H9 (cell line): Measurements from ENCODE around the gene FBN2. TPM values are rescaled to one million over a fixed set of nuclear protein-coding genes. Genes with fewer than 3 reads are reported as not detected.

ENCODE experiments used
- DNase-seq: peaks from one replicate; pipeline ENCODE4 v3.0.0-alpha.2; 2017
- H2AFZ ChIP-seq: one replicate; pipeline ENCODE4 v1.6.1; 2013; ENCODE audit warnings: mild to moderate bottlenecking, low read length, control low read depth, moderate library complexity
- H2AK5ac ChIP-seq: 2 replicates; pipeline ENCODE4 v1.6.1; 2013; ENCODE audit warnings: low read length, control low read depth, mixed read lengths; ENCODE audit not compliant: insufficient read length
- H2BK120ac ChIP-seq: one replicate; pipeline ENCODE4 v1.6.1; 2013; ENCODE audit warnings: low read depth, mild to moderate bottlenecking, low read length, control low read depth, inconsistent platforms; ENCODE audit not compliant: poor library complexity, severe bottlenecking
- H2BK12ac ChIP-seq: 2 replicates; pipeline ENCODE4 v1.6.1; 2013; ENCODE audit warnings: low read length, control low read depth, mixed read lengths, low read depth; ENCODE audit not compliant: insufficient read length
- H2BK15ac ChIP-seq: 2 replicates; pipeline ENCODE4 v1.6.1; 2013; ENCODE audit warnings: low read depth, low read length, control low read depth
- H2BK20ac ChIP-seq: one replicate; pipeline ENCODE4 v1.6.1; 2013; ENCODE audit warnings: low read depth, mild to moderate bottlenecking, low read length, control low read depth, inconsistent platforms; ENCODE audit not compliant: poor library complexity, severe bottlenecking
- H2BK5ac ChIP-seq: 2 replicates; pipeline ENCODE4 v1.6.1; 2013; ENCODE audit warnings: low read length, control low read depth, mixed read lengths; ENCODE audit not compliant: insufficient read length
- H3K14ac ChIP-seq: 2 replicates; pipeline ENCODE4 v1.6.1; 2013; ENCODE audit warnings: low read length, control low read depth; ENCODE audit not compliant: insufficient read depth
- H3K18ac ChIP-seq: 2 replicates; pipeline ENCODE4 v1.6.1; 2013; ENCODE audit warnings: low read depth, mild to moderate bottlenecking, mixed read lengths, low read length, control low read depth; ENCODE audit not compliant: insufficient read length
- H3K23ac ChIP-seq: 2 replicates; pipeline ENCODE4 v1.6.1; 2013; ENCODE audit warnings: low read length, control low read depth, mixed read lengths, low read depth; ENCODE audit not compliant: insufficient read length
- H3K23me2 ChIP-seq: 2 replicates; pipeline ENCODE4 v1.6.1; 2013; ENCODE audit warnings: low read depth, mild to moderate bottlenecking, mixed read lengths, low read length, control low read depth; ENCODE audit not compliant: insufficient read length, poor library complexity, severe bottlenecking
- H3K27ac ChIP-seq: 2 replicates; pipeline ENCODE4 v1.5.1; 2013; ENCODE audit warnings: low read length, control low read depth, mixed read lengths, low read depth; ENCODE audit not compliant: insufficient read length
- H3K27me3 ChIP-seq: 2 replicates; pipeline ENCODE4 v1.6.1; 2013; ENCODE audit warnings: low read length, control low read depth, inconsistent platforms; ENCODE audit not compliant: insufficient read depth
- H3K4ac ChIP-seq: 2 replicates; pipeline ENCODE4 v1.6.1; 2013; ENCODE audit warnings: low read depth, mild to moderate bottlenecking, control low read depth, inconsistent platforms, low read length, moderate library complexity
- H3K4me1 ChIP-seq: 2 replicates; pipeline ENCODE4 v1.6.1; 2013; ENCODE audit warnings: low read length, control low read depth, inconsistent platforms; ENCODE audit not compliant: insufficient read depth
- H3K4me2 ChIP-seq: 2 replicates; pipeline ENCODE4 v1.6.1; 2013; ENCODE audit warnings: low read length, control low read depth, mixed read lengths; ENCODE audit not compliant: insufficient read length, insufficient read depth
- H3K56ac ChIP-seq: 2 replicates; pipeline ENCODE4 v1.6.1; 2013; ENCODE audit warnings: low read depth, mild to moderate bottlenecking, mixed read lengths, low read length, control low read depth; ENCODE audit not compliant: insufficient read length
- H3K79me1 ChIP-seq: 2 replicates; pipeline ENCODE4 v1.6.1; 2013; ENCODE audit warnings: low read depth, mild to moderate bottlenecking, moderate library complexity, low read length, control low read depth, inconsistent platforms; ENCODE audit not compliant: insufficient read depth, poor library complexity, severe bottlenecking
- H3K79me2 ChIP-seq: 2 replicates; pipeline ENCODE4 v1.6.1; 2013; ENCODE audit warnings: low read length, control low read depth, inconsistent platforms; ENCODE audit not compliant: insufficient read depth
- H3K9ac ChIP-seq: 2 replicates; pipeline ENCODE4 v1.6.1; 2013; ENCODE audit warnings: low read length, control low read depth, mixed read lengths; ENCODE audit not compliant: insufficient read length; ENCODE audit errors: extremely low read depth
- H3K9me3 ChIP-seq: one replicate; pipeline ENCODE4 v1.6.1; 2013; ENCODE audit warnings: low read depth, low read length, inconsistent platforms; ENCODE audit not compliant: control insufficient read depth
- H3T11ph ChIP-seq: one replicate; pipeline ENCODE4 v1.6.1; 2013; ENCODE audit warnings: mild to moderate bottlenecking, low read length, control low read depth, inconsistent platforms
- H4K20me1 ChIP-seq: one replicate; pipeline ENCODE4 v1.6.1; 2013; ENCODE audit not compliant: control insufficient read depth, insufficient read length, insufficient read depth
- H4K5ac ChIP-seq: 2 replicates; pipeline ENCODE4 v1.6.1; 2013; ENCODE audit warnings: low read depth, mild to moderate bottlenecking, mixed read lengths, low read length, control low read depth; ENCODE audit not compliant: insufficient read length
- H4K8ac ChIP-seq: replicated peaks from 2 replicates; pipeline ENCODE4 v1.6.1; 2013; ENCODE audit warnings: low read length, control low read depth, mixed read lengths, low read depth; ENCODE audit not compliant: insufficient read length
- H4K91ac ChIP-seq: 2 replicates; pipeline ENCODE4 v1.6.1; 2013; ENCODE audit warnings: low read depth, mild to moderate bottlenecking, moderate library complexity, mixed read lengths, low read length, control low read depth; ENCODE audit not compliant: insufficient read length
- H3K27ac Mint-ChIP-seq, 3 experiments: 2 replicates in 2 of 3; 3 replicates in 1 of 3; pipeline ENCODE4 v1.8.0; 2020 to 2021; ENCODE audit warnings: mixed read lengths in 3 of 3, mild to moderate bottlenecking in 1 of 3, moderate library complexity in 1 of 3
- H3K27me3 Mint-ChIP-seq: 2 replicates; pipeline ENCODE4 v1.8.0; 2021; ENCODE audit warnings: low read depth, mild to moderate bottlenecking, moderate library complexity, mixed read lengths
- H3K36me3 Mint-ChIP-seq, 3 experiments: 2 replicates in 2 of 3; 3 replicates in 1 of 3; pipeline ENCODE4 v1.8.0; 2020 to 2021; ENCODE audit warnings: low read depth in 3 of 3, mixed read lengths in 3 of 3; ENCODE audit not compliant: insufficient read depth in 1 of 3
- H3K4me1 Mint-ChIP-seq, 2 experiments: 2 replicates each; pipeline ENCODE4 v1.8.0; 2020; ENCODE audit warnings: mixed read lengths in 2 of 2
- H3K4me3 Mint-ChIP-seq, 2 experiments: 2 replicates in 1 of 2; 3 replicates in 1 of 2; pipeline ENCODE4 v1.8.0; 2020 to 2021; ENCODE audit warnings: mild to moderate bottlenecking in 2 of 2, mixed read lengths in 2 of 2, moderate library complexity in 1 of 2
- H3K9me3 Mint-ChIP-seq, 2 experiments: 2 replicates in 1 of 2; 3 replicates in 1 of 2; pipeline ENCODE4 v1.8.0; 2020; ENCODE audit warnings: mild to moderate bottlenecking in 2 of 2, mixed read lengths in 2 of 2, moderate library complexity in 1 of 2
- WGBS: extraction: QIAGEN DNeasy Blood & Tissue Kit; methylation state at CpG from one replicate; pipeline ENCODE4 v1.1.7; 2013; ENCODE audit warnings: missing lambda C conversion rate, low lambda C conversion rate, mixed read lengths; ENCODE audit not compliant: insufficient read length; ENCODE audit errors: extremely low coverage; 5-methylcytosine and 5-hydroxymethylcytosine counted together
- total RNA-seq: library from RNA; stranded (reverse); gene quantifications from 2 replicates; pipeline ENCODE4 v1.2.1, GENCODE V29; 2021
- TF ChIP-seq, protein P1 (sequence below): fragments of 200-600 bp; sonication (generic); conservative IDR thresholded peaks from 3 replicates; pipeline ENCODE4 v1.8.0; 2021; ENCODE audit warnings: antibody characterized with exemption, mild to moderate bottlenecking

FBN2 gene
- total RNA-seq, 1 experiment from 2014 or later: 8.3 TPM

DNA sequence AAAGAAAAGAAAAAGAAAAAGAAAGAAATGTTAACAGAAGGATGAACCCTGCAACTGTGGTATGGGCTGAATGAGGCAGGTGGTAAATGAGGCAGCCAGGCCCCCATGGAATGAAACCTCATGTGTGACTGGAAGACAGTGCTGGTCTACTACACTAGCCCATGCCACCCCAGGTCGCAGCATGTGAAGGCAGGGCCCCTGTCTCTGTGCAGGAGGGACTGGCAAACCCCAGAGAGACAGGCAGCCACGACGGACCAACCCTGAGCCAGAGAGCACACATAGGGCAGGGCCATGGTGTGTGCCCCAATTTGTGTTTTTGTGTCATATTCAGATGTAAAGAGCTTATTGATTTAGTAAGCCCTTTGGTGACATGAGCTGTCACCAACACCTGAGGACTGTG is 198.5 kb downstream of the FBN2 start:
- Histone ChIP-seq H3K14ac (no peak overlapping the region; the same call in 1 of the 2 replicates), H3K9me3 (no peaks in the 10 kb centered on the region), H3K23me2 (no peaks in the 10 kb centered on the region), H3T11ph (no peak overlapping the region), H3K27ac (no peak overlapping the region), H4K20me1 (no peaks in the 10 kb centered on the region), H3K79me2 (no peaks in the 10 kb centered on the region), H2BK12ac (no peak overlapping the region), H4K91ac (no peak overlapping the region), H4K5ac (no peak overlapping the region), H3K4ac (no peak overlapping the region), H2BK5ac (no peak overlapping the region), H3K4me1 (no peaks in the 10 kb centered on the region), H3K9ac (no peak overlapping the region), H2AFZ (no peak overlapping the region), H3K27me3 (no peaks in the 10 kb centered on the region), H2AK5ac (no peak overlapping the region), H3K4me2 (no peak overlapping the region), H3K18ac (no peak overlapping the region), H4K8ac (no peak overlapping the region), H2BK15ac (no peak overlapping the region), H3K23ac (no peak overlapping the region), H3K79me1 (no peaks in the 10 kb centered on the region), H2BK120ac (no peak overlapping the region), H3K56ac (no peak overlapping the region), H2BK20ac (no peak overlapping the region)
- DNase-seq: no peak
- Mint-ChIP-seq H3K4me3 (no peak overlapping the region), H3K36me3 (peaks cover 5 to 29% (median 24%) of the 10 kb centered on the region in 3 experiments; a peak in 6 of 7 replicates), H3K9me3 (no peaks in the 10 kb centered on the region), H3K27me3 (no peaks in the 10 kb centered on the region), H3K27ac (no peak overlapping the region), H3K4me1 (no peaks in the 10 kb centered on the region; a peak in 2 of 4 replicates)
- TF ChIP-seq, protein P1, sequence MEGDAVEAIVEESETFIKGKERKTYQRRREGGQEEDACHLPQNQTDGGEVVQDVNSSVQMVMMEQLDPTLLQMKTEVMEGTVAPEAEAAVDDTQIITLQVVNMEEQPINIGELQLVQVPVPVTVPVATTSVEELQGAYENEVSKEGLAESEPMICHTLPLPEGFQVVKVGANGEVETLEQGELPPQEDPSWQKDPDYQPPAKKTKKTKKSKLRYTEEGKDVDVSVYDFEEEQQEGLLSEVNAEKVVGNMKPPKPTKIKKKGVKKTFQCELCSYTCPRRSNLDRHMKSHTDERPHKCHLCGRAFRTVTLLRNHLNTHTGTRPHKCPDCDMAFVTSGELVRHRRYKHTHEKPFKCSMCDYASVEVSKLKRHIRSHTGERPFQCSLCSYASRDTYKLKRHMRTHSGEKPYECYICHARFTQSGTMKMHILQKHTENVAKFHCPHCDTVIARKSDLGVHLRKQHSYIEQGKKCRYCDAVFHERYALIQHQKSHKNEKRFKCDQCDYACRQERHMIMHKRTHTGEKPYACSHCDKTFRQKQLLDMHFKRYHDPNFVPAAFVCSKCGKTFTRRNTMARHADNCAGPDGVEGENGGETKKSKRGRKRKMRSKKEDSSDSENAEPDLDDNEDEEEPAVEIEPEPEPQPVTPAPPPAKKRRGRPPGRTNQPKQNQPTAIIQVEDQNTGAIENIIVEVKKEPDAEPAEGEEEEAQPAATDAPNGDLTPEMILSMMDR: no peak
- WGBS: no CpG with 5 or more reads among the region's 3 CpGs
